ENCODE results near the gene RNF111. TPM values are rescaled to one million over a fixed set of nuclear protein-coding genes. Genes with fewer than 3 reads are reported as not detected.

Gene RNF111
- total RNA-seq, 1 experiment from 2014 or later = 22.4 TPM

DNA sequence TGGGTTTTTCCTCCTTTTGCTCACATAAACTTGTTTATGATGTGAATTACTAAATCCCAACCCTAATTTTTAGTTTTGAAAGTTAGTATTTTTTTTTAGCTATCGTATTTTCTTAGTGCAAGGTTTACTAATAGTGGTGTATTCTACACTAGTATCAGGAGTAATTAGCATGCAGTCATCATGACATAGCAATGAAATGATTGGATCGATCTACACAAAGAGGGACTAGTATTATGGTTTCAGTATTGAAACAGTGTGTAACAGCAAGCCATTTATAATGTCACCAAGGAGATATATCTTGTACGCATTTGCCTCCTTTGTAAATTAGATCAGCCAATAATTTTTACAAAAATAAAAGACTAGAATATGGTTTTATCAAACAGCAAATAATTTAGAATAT lies 38.7 kb downstream of the RNF111 start:
- CTCF ChIA-PET = no interaction called here
- Mint-ChIP-seq H3K4me3 (no peak overlapping the region), H3K9me3 (no peaks in the 10 kb centered on the region), H3K27ac (no peak overlapping the region), H3K4me1 (peaks cover 3% of the 10 kb centered on the region; the same call in 1 of the 2 replicates), H3K27me3 (ENCODE audit: low read depth) (no peaks in the 10 kb centered on the region), H3K36me3 (peaks cover 6% of the 10 kb centered on the region)
- DNase-seq (ENCODE audit: low spot score) (no peak), ATAC-seq (no peak)
- TF ChIP-seq ZNF396 (CRISPR knock-in tag; IDR thresholded peaks at IDR 0.05; ENCODE audit: borderline replicate concordance) (no peak), OVOL2 (CRISPR knock-in tag; IDR thresholded peaks at IDR 0.05; ENCODE audit: borderline replicate concordance) (no peak), GRHL2 (CRISPR knock-in tag; IDR thresholded peaks at IDR 0.05; ENCODE audit: insufficient replicate concordance, severe bottlenecking) (no peak), ETV6 (CRISPR knock-in tag; IDR thresholded peaks at IDR 0.05) (no peak)
- TF ChIP-seq, protein P1, sequence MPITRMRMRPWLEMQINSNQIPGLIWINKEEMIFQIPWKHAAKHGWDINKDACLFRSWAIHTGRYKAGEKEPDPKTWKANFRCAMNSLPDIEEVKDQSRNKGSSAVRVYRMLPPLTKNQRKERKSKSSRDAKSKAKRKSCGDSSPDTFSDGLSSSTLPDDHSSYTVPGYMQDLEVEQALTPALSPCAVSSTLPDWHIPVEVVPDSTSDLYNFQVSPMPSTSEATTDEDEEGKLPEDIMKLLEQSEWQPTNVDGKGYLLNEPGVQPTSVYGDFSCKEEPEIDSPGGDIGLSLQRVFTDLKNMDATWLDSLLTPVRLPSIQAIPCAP (CRISPR knock-in tag; IDR thresholded peaks at IDR 0.05) = no peak
- TF ChIP-seq, protein P2, sequence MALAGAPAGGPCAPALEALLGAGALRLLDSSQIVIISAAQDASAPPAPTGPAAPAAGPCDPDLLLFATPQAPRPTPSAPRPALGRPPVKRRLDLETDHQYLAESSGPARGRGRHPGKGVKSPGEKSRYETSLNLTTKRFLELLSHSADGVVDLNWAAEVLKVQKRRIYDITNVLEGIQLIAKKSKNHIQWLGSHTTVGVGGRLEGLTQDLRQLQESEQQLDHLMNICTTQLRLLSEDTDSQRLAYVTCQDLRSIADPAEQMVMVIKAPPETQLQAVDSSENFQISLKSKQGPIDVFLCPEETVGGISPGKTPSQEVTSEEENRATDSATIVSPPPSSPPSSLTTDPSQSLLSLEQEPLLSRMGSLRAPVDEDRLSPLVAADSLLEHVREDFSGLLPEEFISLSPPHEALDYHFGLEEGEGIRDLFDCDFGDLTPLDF (CRISPR knock-in tag; IDR thresholded peaks at IDR 0.05) = no peak
- TF ChIP-seq, protein P3, sequence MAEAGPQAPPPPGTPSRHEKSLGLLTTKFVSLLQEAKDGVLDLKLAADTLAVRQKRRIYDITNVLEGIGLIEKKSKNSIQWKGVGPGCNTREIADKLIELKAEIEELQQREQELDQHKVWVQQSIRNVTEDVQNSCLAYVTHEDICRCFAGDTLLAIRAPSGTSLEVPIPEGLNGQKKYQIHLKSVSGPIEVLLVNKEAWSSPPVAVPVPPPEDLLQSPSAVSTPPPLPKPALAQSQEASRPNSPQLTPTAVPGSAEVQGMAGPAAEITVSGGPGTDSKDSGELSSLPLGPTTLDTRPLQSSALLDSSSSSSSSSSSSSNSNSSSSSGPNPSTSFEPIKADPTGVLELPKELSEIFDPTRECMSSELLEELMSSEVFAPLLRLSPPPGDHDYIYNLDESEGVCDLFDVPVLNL (CRISPR knock-in tag; IDR thresholded peaks at IDR 0.05; ENCODE audit: borderline replicate concordance, low read depth) = no peak
- POLR2A ChIA-PET = no interaction called here

DNA sequence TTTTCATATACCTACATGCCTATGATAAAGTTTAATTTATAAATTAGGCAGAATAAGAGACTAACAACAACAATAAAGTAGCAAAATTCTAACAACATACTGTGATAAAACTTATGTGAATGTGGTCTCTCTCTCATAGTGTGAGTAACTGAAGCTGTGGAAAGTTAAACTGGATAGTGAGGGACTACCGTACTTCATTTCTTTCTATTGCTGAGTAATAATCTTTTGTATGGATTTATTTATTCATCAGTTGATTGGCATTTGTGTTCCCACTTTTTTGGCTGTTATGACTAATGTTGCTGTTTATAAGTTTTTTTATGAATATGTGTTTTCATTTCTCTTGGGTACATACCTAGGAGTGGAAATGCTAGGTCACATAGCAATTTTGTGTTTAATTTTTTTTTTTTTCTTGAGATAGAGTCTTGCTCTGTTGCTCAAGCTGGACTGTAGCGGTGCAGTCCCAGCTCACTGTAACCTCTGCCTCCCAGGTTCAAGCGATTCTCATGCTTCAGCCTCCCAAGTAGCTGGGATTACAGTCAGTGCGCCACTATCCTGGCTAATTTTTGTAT lies 41.0 kb downstream of the RNF111 start:
- Mint-ChIP-seq H3K36me3 (peaks cover 8% of the 10 kb centered on the region), H3K9me3 (no peaks in the 10 kb centered on the region), H3K4me1 (peaks cover 3% of the 10 kb centered on the region; the same call in 1 of the 2 replicates), H3K27ac (no peak overlapping the region), H3K27me3 (ENCODE audit: low read depth) (no peaks in the 10 kb centered on the region), H3K4me3 (no peak overlapping the region)
- DNase-seq (ENCODE audit: low spot score) (no peak), ATAC-seq (no peak)
- ChIA-PET POLR2A (no interaction called here), CTCF (no interaction called here)
- TF ChIP-seq, protein P4, sequence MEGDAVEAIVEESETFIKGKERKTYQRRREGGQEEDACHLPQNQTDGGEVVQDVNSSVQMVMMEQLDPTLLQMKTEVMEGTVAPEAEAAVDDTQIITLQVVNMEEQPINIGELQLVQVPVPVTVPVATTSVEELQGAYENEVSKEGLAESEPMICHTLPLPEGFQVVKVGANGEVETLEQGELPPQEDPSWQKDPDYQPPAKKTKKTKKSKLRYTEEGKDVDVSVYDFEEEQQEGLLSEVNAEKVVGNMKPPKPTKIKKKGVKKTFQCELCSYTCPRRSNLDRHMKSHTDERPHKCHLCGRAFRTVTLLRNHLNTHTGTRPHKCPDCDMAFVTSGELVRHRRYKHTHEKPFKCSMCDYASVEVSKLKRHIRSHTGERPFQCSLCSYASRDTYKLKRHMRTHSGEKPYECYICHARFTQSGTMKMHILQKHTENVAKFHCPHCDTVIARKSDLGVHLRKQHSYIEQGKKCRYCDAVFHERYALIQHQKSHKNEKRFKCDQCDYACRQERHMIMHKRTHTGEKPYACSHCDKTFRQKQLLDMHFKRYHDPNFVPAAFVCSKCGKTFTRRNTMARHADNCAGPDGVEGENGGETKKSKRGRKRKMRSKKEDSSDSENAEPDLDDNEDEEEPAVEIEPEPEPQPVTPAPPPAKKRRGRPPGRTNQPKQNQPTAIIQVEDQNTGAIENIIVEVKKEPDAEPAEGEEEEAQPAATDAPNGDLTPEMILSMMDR (IDR thresholded peaks at IDR 0.05) = no peak
- TF ChIP-seq, protein P5, sequence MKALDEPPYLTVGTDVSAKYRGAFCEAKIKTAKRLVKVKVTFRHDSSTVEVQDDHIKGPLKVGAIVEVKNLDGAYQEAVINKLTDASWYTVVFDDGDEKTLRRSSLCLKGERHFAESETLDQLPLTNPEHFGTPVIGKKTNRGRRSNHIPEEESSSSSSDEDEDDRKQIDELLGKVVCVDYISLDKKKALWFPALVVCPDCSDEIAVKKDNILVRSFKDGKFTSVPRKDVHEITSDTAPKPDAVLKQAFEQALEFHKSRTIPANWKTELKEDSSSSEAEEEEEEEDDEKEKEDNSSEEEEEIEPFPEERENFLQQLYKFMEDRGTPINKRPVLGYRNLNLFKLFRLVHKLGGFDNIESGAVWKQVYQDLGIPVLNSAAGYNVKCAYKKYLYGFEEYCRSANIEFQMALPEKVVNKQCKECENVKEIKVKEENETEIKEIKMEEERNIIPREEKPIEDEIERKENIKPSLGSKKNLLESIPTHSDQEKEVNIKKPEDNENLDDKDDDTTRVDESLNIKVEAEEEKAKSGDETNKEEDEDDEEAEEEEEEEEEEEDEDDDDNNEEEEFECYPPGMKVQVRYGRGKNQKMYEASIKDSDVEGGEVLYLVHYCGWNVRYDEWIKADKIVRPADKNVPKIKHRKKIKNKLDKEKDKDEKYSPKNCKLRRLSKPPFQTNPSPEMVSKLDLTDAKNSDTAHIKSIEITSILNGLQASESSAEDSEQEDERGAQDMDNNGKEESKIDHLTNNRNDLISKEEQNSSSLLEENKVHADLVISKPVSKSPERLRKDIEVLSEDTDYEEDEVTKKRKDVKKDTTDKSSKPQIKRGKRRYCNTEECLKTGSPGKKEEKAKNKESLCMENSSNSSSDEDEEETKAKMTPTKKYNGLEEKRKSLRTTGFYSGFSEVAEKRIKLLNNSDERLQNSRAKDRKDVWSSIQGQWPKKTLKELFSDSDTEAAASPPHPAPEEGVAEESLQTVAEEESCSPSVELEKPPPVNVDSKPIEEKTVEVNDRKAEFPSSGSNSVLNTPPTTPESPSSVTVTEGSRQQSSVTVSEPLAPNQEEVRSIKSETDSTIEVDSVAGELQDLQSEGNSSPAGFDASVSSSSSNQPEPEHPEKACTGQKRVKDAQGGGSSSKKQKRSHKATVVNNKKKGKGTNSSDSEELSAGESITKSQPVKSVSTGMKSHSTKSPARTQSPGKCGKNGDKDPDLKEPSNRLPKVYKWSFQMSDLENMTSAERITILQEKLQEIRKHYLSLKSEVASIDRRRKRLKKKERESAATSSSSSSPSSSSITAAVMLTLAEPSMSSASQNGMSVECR (CRISPR knock-in tag; IDR thresholded peaks at IDR 0.05; ENCODE audit: borderline replicate concordance) = no peak
- TF ChIP-seq NFYB (CRISPR knock-in tag; conservative IDR thresholded peaks at IDR 0.05; ENCODE audit: low read depth) (no peak), OVOL2 (CRISPR knock-in tag; IDR thresholded peaks at IDR 0.05; ENCODE audit: borderline replicate concordance) (no peak), SOX15 (CRISPR knock-in tag; IDR thresholded peaks at IDR 0.05) (no peak), IRF2 (CRISPR knock-in tag; IDR thresholded peaks at IDR 0.05; ENCODE audit: borderline replicate concordance, low read depth) (no peak), NR1H2 (CRISPR knock-in tag; IDR thresholded peaks at IDR 0.05) (no peak), GRHL2 (CRISPR knock-in tag; IDR thresholded peaks at IDR 0.05; ENCODE audit: insufficient replicate concordance, severe bottlenecking) (no peak), NR2C2 (CRISPR knock-in tag; IDR thresholded peaks at IDR 0.05) (no peak)
- TF ChIP-seq, protein P6, sequence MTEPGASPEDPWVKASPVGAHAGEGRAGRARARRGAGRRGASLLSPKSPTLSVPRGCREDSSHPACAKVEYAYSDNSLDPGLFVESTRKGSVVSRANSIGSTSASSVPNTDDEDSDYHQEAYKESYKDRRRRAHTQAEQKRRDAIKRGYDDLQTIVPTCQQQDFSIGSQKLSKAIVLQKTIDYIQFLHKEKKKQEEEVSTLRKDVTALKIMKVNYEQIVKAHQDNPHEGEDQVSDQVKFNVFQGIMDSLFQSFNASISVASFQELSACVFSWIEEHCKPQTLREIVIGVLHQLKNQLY (CRISPR knock-in tag; IDR thresholded peaks at IDR 0.05) = no peak
- TF ChIP-seq, protein P7, sequence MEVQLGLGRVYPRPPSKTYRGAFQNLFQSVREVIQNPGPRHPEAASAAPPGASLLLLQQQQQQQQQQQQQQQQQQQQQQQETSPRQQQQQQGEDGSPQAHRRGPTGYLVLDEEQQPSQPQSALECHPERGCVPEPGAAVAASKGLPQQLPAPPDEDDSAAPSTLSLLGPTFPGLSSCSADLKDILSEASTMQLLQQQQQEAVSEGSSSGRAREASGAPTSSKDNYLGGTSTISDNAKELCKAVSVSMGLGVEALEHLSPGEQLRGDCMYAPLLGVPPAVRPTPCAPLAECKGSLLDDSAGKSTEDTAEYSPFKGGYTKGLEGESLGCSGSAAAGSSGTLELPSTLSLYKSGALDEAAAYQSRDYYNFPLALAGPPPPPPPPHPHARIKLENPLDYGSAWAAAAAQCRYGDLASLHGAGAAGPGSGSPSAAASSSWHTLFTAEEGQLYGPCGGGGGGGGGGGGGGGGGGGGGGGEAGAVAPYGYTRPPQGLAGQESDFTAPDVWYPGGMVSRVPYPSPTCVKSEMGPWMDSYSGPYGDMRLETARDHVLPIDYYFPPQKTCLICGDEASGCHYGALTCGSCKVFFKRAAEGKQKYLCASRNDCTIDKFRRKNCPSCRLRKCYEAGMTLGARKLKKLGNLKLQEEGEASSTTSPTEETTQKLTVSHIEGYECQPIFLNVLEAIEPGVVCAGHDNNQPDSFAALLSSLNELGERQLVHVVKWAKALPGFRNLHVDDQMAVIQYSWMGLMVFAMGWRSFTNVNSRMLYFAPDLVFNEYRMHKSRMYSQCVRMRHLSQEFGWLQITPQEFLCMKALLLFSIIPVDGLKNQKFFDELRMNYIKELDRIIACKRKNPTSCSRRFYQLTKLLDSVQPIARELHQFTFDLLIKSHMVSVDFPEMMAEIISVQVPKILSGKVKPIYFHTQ (CRISPR knock-in tag; IDR thresholded peaks at IDR 0.05) = no peak

Data from WTC11 (cell line).